ENCODE results near the gene ANKRD66. TPM values are rescaled to one million over a fixed set of nuclear protein-coding genes. Genes with fewer than 3 reads are reported as not detected.

The ANKRD66 gene
- polyA plus RNA-seq, 1 donor (not counting 4 experiments of a cell fraction or from before 2014, with no cell fraction given) = not detected

- no peak for DNase-seq (ENCODE audit: low read depth, low spot score)
- TF ChIP-seq, protein P1, sequence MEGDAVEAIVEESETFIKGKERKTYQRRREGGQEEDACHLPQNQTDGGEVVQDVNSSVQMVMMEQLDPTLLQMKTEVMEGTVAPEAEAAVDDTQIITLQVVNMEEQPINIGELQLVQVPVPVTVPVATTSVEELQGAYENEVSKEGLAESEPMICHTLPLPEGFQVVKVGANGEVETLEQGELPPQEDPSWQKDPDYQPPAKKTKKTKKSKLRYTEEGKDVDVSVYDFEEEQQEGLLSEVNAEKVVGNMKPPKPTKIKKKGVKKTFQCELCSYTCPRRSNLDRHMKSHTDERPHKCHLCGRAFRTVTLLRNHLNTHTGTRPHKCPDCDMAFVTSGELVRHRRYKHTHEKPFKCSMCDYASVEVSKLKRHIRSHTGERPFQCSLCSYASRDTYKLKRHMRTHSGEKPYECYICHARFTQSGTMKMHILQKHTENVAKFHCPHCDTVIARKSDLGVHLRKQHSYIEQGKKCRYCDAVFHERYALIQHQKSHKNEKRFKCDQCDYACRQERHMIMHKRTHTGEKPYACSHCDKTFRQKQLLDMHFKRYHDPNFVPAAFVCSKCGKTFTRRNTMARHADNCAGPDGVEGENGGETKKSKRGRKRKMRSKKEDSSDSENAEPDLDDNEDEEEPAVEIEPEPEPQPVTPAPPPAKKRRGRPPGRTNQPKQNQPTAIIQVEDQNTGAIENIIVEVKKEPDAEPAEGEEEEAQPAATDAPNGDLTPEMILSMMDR (optimal IDR thresholded peaks at IDR 0.05 in 1 of 3, IDR thresholded peaks at IDR 0.05 in 1 of 3, conservative IDR thresholded peaks at IDR 0.05 in 1 of 3; ENCODE audit: extremely low read depth in 1 of 3, insufficient read depth in 2 of 3, low read length in 3 of 3) = no peak
- TF ChIP-seq EZH2 (IDR thresholded peaks at IDR 0.05; ENCODE audit: low read length) = no peak
- FAIRE-seq = no peak
These were observed 47.3 kb downstream of the ANKRD66 start for GRCh38 chr6:46794068-46794467.

DNA sequence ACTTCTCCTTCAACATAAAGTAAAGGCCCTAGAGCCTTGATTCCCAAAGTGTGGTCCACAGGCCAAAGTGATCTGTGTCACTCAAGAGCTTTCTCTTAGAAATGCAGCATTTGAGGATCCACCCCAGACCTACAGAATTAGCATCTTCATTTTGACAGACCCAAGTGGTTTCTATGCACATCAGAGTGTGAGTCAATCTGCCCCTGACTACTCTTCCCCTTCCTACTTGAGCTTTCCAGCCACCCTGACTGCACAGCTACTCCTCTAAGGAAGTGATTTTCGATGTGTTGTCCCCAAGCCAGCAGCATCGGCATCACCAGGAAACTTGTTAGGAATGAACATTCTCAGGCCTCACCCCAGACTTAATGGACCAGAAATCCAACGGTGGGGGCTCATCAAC, 49.1 kb downstream of the ANKRD66 start:
- Histone ChIP-seq H3K4me2 (ENCODE audit: control insufficient read depth, extremely low read depth, insufficient read depth, low read depth, low read length) (no peak overlapping the region), H3K9me1 (ENCODE audit: control insufficient read depth, extremely low read depth, insufficient read depth, low read length) (no peaks in the 10 kb centered on the region), H3K4me3 (ENCODE audit: control insufficient read depth in 2 of 3, extremely low read depth in 1 of 3, insufficient read depth in 2 of 3, low read depth in 1 of 3, low read length in 3 of 3) (no peak overlapping the region), H2AFZ (ENCODE audit: control insufficient read depth, low read length) (no peak overlapping the region), H3K79me2 (ENCODE audit: control insufficient read depth, insufficient read depth, low read length) (no peaks in the 10 kb centered on the region), H3K27ac (ENCODE audit: control insufficient read depth, insufficient read depth, low read length) (no peak overlapping the region), H3K27me3 (ENCODE audit: control insufficient read depth, extremely low read depth, insufficient read depth, low read length) (no peaks in the 10 kb centered on the region), H3K4me1 (ENCODE audit: control insufficient read depth, extremely low read depth, insufficient read depth, low read length) (peaks cover 4% of the 10 kb centered on the region), H4K20me1 (ENCODE audit: control insufficient read depth, extremely low read depth, insufficient read depth, low read length) (no peaks in the 10 kb centered on the region), H3K9ac (ENCODE audit: control insufficient read depth, extremely low read depth, insufficient read depth, low read length) (no peak overlapping the region), H3K9me3 (ENCODE audit: control insufficient read depth, low read depth, low read length) (no peaks in the 10 kb centered on the region), H3K36me3 (ENCODE audit: control insufficient read depth in 2 of 2, extremely low read depth in 1 of 2, insufficient read depth in 2 of 2, low read length in 2 of 2) (no peaks in the 10 kb centered on the region)
- dilution Hi-C loops (cut with MboI; ENCODE audit: extremely low pct_ligation_motif_present, low sequenced_read_pairs) = no loop called here
- TF ChIP-seq, protein P1 (optimal IDR thresholded peaks at IDR 0.05 in 1 of 3, IDR thresholded peaks at IDR 0.05 in 1 of 3, conservative IDR thresholded peaks at IDR 0.05 in 1 of 3; ENCODE audit: extremely low read depth in 1 of 3, insufficient read depth in 2 of 3, low read length in 3 of 3) = no peak
- no peak for TF ChIP-seq EZH2 (IDR thresholded peaks at IDR 0.05; ENCODE audit: low read length)
- FAIRE-seq = no peak
- no peak for DNase-seq (ENCODE audit: low read depth, low spot score)

More at GRCh38 chr6:46794068-46794467, 47.3 kb downstream of the ANKRD66 start:
- Histone ChIP-seq H4K20me1 (ENCODE audit: control insufficient read depth, extremely low read depth, insufficient read depth, low read length) (no peaks in the 10 kb centered on the region), H3K4me1 (ENCODE audit: control insufficient read depth, extremely low read depth, insufficient read depth, low read length) (peaks cover 4% of the 10 kb centered on the region), H3K27ac (ENCODE audit: control insufficient read depth, insufficient read depth, low read length) (no peak overlapping the region), H3K36me3 (ENCODE audit: control insufficient read depth in 2 of 2, extremely low read depth in 1 of 2, insufficient read depth in 2 of 2, low read length in 2 of 2) (no peaks in the 10 kb centered on the region), H3K9me3 (ENCODE audit: control insufficient read depth, low read depth, low read length) (no peaks in the 10 kb centered on the region), H3K27me3 (ENCODE audit: control insufficient read depth, extremely low read depth, insufficient read depth, low read length) (no peaks in the 10 kb centered on the region), H3K9me1 (ENCODE audit: control insufficient read depth, extremely low read depth, insufficient read depth, low read length) (no peaks in the 10 kb centered on the region), H3K4me2 (ENCODE audit: control insufficient read depth, extremely low read depth, insufficient read depth, low read depth, low read length) (no peak overlapping the region), H2AFZ (ENCODE audit: control insufficient read depth, low read length) (no peak overlapping the region), H3K4me3 (ENCODE audit: control insufficient read depth in 2 of 3, extremely low read depth in 1 of 3, insufficient read depth in 2 of 3, low read depth in 1 of 3, low read length in 3 of 3) (no peak overlapping the region), H3K79me2 (ENCODE audit: control insufficient read depth, insufficient read depth, low read length) (no peaks in the 10 kb centered on the region), H3K9ac (ENCODE audit: control insufficient read depth, extremely low read depth, insufficient read depth, low read length) (no peak overlapping the region)
- dilution Hi-C loops (cut with MboI; ENCODE audit: extremely low pct_ligation_motif_present, low sequenced_read_pairs) = no loop called here

All from keratinocyte (primary cell).